ENCODE data around the gene ESYT3. TPM values are rescaled to one million over a fixed set of nuclear protein-coding genes. Genes with fewer than 3 reads are reported as not detected.

The ESYT3 gene
- total and polyA plus RNA-seq, 12 donors = 0.14 to 1.2 (median 0.21) TPM; not detected in 1

DNA sequence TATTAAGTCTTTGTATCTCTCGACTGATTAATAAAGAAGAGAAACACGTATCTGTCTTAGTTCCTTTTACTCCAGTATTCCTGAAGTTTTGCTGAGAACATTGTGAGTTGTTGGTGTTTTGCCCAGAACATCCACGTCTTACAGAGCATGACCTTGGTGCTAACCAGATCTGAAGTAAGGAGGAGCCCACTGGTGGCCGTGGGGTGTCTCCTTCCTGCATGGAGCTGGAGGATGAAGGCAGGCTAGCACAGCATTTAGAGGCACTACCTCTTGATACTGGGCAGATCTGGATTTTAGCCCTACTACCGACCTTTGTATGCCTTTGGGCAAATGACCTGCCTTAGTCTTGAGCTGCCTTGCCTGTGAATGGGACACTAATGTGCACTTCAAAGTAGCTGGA lies 28.9 kb upstream of the ESYT3 start:
- 28 to 63% (median 52%) methylated on average over 4 to 5 of the region's 5 CpGs for WGBS, 4 donors
- Histone ChIP-seq H3K9me3 (replicated peaks in 1 of 3) (no peaks in the 10 kb centered on the region), H3K27me3 (no peaks in the 10 kb centered on the region), H3K4me1 (replicated peaks in 1 of 2) (peaks cover 0 to 9% of the 10 kb centered on the region in 2 donors), H3K36me3 (replicated peaks in 1 of 2) (peaks cover 0 to 41% of the 10 kb centered on the region in 2 donors), H3K4me3 (no peak overlapping the region), H3K27ac (peak overlapping the region in 1 of 5 donors; percentile 32)
- peak in 6 of 7 donors; percentile 47 to 75 (median 58) for DNase-seq
- no peak for TF ChIP-seq POLR2A (IDR thresholded peaks at IDR 0.05)
- TF ChIP-seq, protein P1, sequence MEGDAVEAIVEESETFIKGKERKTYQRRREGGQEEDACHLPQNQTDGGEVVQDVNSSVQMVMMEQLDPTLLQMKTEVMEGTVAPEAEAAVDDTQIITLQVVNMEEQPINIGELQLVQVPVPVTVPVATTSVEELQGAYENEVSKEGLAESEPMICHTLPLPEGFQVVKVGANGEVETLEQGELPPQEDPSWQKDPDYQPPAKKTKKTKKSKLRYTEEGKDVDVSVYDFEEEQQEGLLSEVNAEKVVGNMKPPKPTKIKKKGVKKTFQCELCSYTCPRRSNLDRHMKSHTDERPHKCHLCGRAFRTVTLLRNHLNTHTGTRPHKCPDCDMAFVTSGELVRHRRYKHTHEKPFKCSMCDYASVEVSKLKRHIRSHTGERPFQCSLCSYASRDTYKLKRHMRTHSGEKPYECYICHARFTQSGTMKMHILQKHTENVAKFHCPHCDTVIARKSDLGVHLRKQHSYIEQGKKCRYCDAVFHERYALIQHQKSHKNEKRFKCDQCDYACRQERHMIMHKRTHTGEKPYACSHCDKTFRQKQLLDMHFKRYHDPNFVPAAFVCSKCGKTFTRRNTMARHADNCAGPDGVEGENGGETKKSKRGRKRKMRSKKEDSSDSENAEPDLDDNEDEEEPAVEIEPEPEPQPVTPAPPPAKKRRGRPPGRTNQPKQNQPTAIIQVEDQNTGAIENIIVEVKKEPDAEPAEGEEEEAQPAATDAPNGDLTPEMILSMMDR (IDR thresholded peaks at IDR 0.05) = peak in 3 of 6 experiments; percentile 9 to 23 (median 21)
- intact Hi-C loops (cut with DNase I) = no loop called here

DNA sequence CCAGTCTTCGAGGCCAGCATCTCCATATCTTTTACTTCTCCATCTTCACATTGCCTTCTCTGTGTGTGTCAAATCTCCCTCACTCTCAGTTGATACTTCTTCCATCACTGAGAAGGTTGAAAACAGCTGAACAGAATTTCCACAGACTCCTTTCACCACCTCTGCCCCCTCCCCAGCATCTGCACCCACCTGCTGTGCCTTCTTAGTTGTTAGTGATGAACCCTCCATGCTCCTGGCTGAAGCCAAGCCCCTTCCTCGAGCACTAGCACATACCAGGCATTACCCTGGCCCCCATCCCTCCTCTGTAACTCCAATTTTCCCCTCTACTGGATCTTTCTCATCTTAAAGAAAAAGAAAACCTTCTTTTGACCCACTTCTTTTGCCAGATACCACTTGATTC lies 27.8 kb upstream of the ESYT3 start:
- no peak overlapping the region for H3K27ac ChIP-seq
- peaks cover 0 to 7% of the 10 kb centered on the region in 2 donors for H3K4me1 ChIP-seq (replicated peaks in 1 of 2)
- WGBS, 4 donors = 84 to 95% (median 93%) methylated on average over 2 of the region's 2 CpGs
- DNase-seq = peak in 2 of 7 donors; percentile 1 to 15
- intact Hi-C loops (cut with DNase I) = no loop called here
- peaks cover 0 to 30% of the 10 kb centered on the region in 2 donors for H3K36me3 ChIP-seq (replicated peaks in 1 of 2)
- no peaks in the 10 kb centered on the region for H3K9me3 ChIP-seq (replicated peaks in 1 of 3)
- TF ChIP-seq, protein P1 (IDR thresholded peaks at IDR 0.05) = no peak
- H3K4me3 ChIP-seq = no peak overlapping the region
- H3K27me3 ChIP-seq = no peaks in the 10 kb centered on the region

DNA sequence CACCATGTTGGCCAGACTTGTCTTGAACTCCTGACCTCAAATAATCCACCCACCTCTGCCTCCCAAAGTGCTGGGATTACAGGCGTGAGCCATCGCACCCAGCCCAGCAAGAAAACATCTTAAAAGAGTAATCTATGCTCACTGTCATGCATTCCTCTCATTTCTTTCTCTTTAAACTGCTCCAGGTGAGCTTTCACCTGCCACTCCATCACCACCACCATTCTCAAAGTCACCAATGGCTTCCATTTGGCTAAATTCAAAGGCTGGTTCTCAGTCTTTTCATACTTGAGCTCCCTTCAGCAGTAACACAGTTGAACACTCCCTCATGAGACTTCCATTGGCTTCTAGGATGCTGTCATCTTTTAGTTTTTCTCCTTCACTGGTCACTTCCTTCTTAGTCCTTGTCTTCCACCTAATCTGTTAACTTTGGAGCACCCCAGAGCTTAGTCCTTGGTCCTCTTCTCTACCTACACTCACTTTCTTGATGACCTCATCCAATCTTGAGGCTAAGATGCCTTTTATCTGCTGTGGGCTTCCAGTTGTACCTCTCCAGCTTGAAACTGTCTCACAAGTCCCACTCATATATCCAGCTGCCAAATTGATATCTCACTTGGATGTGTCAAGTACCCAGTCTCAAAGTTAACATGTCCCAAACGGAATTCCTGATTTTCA lies 27.0 kb upstream of the ESYT3 start:
- no peaks in the 10 kb centered on the region for H3K27me3 ChIP-seq

DNA sequence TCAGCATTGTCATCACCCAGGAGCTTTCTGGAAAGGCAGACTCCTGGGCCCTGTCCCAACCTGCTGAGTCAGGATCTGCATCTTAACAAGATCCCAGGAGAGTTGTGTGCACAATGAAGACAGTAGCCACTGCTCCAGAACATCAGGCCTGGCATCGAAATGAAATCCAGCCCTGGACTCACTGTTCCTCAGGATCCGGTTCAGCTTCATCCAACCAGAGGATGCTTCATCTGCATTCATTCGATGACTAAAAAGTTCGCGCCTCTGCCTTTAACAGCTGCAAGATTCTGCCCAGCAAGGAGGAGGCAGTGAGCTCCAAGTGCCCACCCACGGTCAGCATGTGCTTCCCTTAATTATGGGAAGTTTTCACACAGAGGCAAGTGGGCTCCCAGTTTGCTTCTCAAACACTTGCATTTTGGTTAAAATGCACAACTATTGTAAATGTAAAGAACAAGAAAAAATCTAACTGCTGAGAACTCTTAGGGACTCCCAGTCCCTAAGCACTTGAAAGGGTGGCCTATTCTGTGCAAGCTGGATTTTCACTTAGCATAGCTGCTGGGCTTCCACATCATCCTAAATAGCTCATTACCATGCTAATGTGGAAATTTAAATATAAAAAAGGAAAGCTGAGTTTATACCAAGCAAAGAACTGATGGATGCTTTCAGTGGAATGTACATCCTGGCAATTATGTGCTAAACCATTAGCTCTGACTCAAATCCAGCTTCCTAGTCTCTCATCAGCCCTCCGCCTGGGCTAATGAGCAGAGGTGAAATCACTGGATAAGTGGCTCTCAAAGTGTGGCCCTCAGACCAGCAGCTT lies 25.5 kb upstream of the ESYT3 start:
- H3K27me3 ChIP-seq = no peaks in the 10 kb centered on the region
- H3K4me3 ChIP-seq = no peak overlapping the region
- WGBS, 4 donors = 69 to 83% (median 80%) methylated on average over 6 to 7 of the region's 7 CpGs
- DNase-seq = peak in 1 of 7 donors; percentile 48
- no peak overlapping the region for H3K27ac ChIP-seq
- H3K36me3 ChIP-seq (replicated peaks in 1 of 2) = peaks cover 0 to 8% of the 10 kb centered on the region in 2 donors
- intact Hi-C loops (cut with DNase I) = no loop called here
- TF ChIP-seq, protein P1 (IDR thresholded peaks at IDR 0.05) = no peak
- no peak for TF ChIP-seq POLR2A (IDR thresholded peaks at IDR 0.05)
- H3K4me1 ChIP-seq (replicated peaks in 1 of 2) = peaks cover 15% of the 10 kb centered on the region in 2 donors
- no peaks in the 10 kb centered on the region for H3K9me3 ChIP-seq (replicated peaks in 1 of 3)

More for the DNA sequence above, 27.0 kb upstream of the ESYT3 start:
- 91 to 94% (median 94%) methylated on average over 3 of the region's 3 CpGs for WGBS, 4 donors
- TF ChIP-seq POLR2A (IDR thresholded peaks at IDR 0.05) = no peak
- TF ChIP-seq, protein P1 (IDR thresholded peaks at IDR 0.05) = no peak
- Histone ChIP-seq H3K4me1 (replicated peaks in 1 of 2) (peaks cover under 1 to 7% of the 10 kb centered on the region in 2 donors), H3K27ac (no peak overlapping the region), H3K4me3 (no peak overlapping the region), H3K9me3 (replicated peaks in 1 of 3) (no peaks in the 10 kb centered on the region), H3K36me3 (replicated peaks in 1 of 2) (peaks cover 0 to 23% of the 10 kb centered on the region in 2 donors)
- intact Hi-C loops (cut with DNase I) = no loop called here
- no peak for DNase-seq
